GM18517 (cell line): ENCODE results near the gene OR2T29.
"Not testable (repeated sequence)": the region's sequence is repeated elsewhere in the genome, so short reads cannot be mapped to it uniquely, and the experiment has no call there.

Source experiments
- ATAC-seq: cut with Tn5 transposase; IDR thresholded peaks from one replicate; pipeline ENCODE4 v1.9.1; 2021; ENCODE audit warnings: mild to moderate bottlenecking, moderate library complexity; ENCODE audit not compliant: unreplicated experiment

The OR2T29 gene

GRCh38 chr1:248562672-248563071 is at the start of gene OR2T29:
Gene OR2T29 (minus strand): TSS chr1:248562772. CDS start chr1:248559491, 3,281 bp downstream.
- ATAC-seq, result not testable (repeated sequence)

- no peak for ATAC-seq
Measured at GRCh38 chr1:248611883-248612414, 49.4 kb upstream of the OR2T29 start.

GRCh38 chr1:248610301-248610700 is 47.7 kb upstream of the OR2T29 start:
- ATAC-seq, result no peak

- ATAC-seq, result no peak
Measured at GRCh38 chr1:248599396-248599795, 36.8 kb upstream of the OR2T29 start.

GRCh38 chr1:248597589-248597988 is 35.0 kb upstream of the OR2T29 start, which contains the start of gene OR2T10:
Gene OR2T10 (minus strand): TSS chr1:248597700. CDS start chr1:248593768, 3,932 bp downstream.
- ATAC-seq, result no peak

- no peak for ATAC-seq
Measured at GRCh38 chr1:248596615-248597014, 34.0 kb upstream of the OR2T29 start.

GRCh38 chr1:248593226-248593625 is 30.7 kb upstream of the OR2T29 start:
- no peak for ATAC-seq

- no peak for ATAC-seq
Measured at GRCh38 chr1:248592655-248593054, 30.1 kb upstream of the OR2T29 start.

GRCh38 chr1:248590055-248590454 is 27.5 kb upstream of the OR2T29 start:
- no peak for ATAC-seq

- peak; percentile 95 for ATAC-seq
Measured at GRCh38 chr1:248589334-248589733, 26.8 kb upstream of the OR2T29 start.

GRCh38 chr1:248585266-248585665 is 22.7 kb upstream of the OR2T29 start:
- ATAC-seq, result no peak

GRCh38 chr1:248576260-248576980 is 13.8 kb upstream of the OR2T29 start:
- no peak for ATAC-seq

- ATAC-seq, result not testable (repeated sequence)
Measured at GRCh38 chr1:248574657-248575056, 12.1 kb upstream of the OR2T29 start, which contains the start of gene OR2T34. Gene OR2T34 (minus strand): TSS chr1:248574757. CDS start chr1:248574757, 0 bp downstream.

- ATAC-seq, result not testable (repeated sequence)
Measured at GRCh38 chr1:248573856-248574255, 11.3 kb upstream of the OR2T29 start.

GRCh38 chr1:248572049-248572448 is 9.5 kb upstream of the OR2T29 start:
- ATAC-seq, result not testable (repeated sequence)

- not testable (repeated sequence) for ATAC-seq
Measured at GRCh38 chr1:248570811-248571210, 8.2 kb upstream of the OR2T29 start.

GRCh38 chr1:248569049-248569448 is 6.5 kb upstream of the OR2T29 start:
- ATAC-seq, result not testable (repeated sequence)

GRCh38 chr1:248565530-248566373 is 3.2 kb upstream of the OR2T29 start:
- ATAC-seq, result not testable (repeated sequence)

GRCh38 chr1:248551027-248551426 is 11.5 kb downstream of the OR2T29 start:
- not testable (repeated sequence) for ATAC-seq

GRCh38 chr1:248547383-248547782 is 15.2 kb downstream of the OR2T29 start:
- not testable (repeated sequence) for ATAC-seq

GRCh38 chr1:248537449-248537848 is 25.1 kb downstream of the OR2T29 start:
- ATAC-seq, result not testable (repeated sequence)
